HG03045 (cell line): Measurements from ENCODE around the gene CCDC102B.
"Not testable (repeated sequence)": the region's sequence is repeated elsewhere in the genome, so short reads cannot be mapped to it uniquely, and the experiment has no call there.

Experiments used
- ATAC-seq: cut with Tn5 transposase; IDR thresholded peaks from one replicate; pipeline ENCODE4 v1.9.1; 2021; ENCODE audit warnings: mild to moderate bottlenecking, moderate library complexity; ENCODE audit not compliant: unreplicated experiment

Gene CCDC102B

GRCh38 chr18:68826121-68826520, 28.2 kb downstream of the CCDC102B start:
- ATAC-seq = no peak

DNA sequence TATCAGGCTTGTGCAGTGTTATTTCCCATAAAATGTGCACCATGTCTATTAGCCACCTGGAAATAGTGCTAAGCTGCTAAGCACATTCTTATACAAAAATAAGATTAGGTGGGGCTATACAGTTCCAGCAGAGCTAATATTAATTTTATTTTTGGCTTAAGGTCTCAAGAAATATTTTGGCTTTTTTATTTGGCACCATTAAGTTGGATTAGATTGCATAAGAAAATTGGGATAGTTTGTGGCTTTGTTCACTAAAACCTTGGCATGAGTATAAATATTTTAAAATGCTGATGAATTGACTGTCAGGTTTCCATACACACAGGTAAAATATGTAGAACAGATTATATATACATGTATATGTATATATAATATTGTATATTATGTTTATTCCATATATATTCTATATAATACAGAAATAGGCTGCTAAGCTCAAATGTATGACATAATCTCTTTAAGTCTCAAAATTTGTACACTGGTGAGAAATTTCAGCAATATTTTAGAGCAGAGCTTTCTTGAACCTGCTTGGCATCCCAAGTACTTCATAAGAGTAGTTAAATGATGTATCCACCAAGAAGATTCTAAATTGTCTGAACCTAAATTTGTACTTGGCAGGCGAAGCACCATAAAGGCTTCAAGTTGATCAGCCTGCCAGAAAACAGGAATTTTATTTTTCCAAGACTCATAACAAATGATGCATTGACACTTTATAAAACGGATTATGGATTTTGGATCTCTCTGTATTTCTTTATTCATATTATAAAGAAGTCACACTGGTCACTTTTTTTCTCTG, 32.6 kb downstream of the CCDC102B start:
- ATAC-seq = no peak

GRCh38 chr18:68833756-68834155, 35.9 kb downstream of the CCDC102B start:
- ATAC-seq = no peak

- ATAC-seq = no peak
These were observed 40.0 kb downstream of the CCDC102B start for GRCh38 chr18:68837665-68838451.

GRCh38 chr18:68839701-68840100, 41.8 kb downstream of the CCDC102B start:
- ATAC-seq = no peak

GRCh38 chr18:68840554-68841263, 42.8 kb downstream of the CCDC102B start:
- no peak for ATAC-seq

DNA sequence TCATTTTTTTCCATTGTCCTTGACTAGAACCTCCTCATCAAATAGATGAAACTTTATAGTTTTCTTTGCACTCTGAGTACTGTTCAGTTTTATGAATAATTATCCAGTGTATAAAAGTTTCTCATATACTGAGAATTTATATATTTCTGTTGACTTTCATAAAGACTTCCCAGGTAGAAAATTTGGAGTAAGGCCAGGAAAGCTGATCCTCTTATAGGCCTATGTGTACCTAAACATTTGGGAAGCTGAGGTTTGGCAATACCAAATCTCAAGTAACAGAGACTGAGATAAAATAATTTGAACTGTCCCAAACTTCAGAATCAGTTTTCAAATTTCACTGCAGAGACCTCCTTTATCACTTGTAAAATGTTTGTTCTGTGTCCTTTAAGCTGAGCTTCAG, 43.4 kb downstream of the CCDC102B start:
- no peak for ATAC-seq

DNA sequence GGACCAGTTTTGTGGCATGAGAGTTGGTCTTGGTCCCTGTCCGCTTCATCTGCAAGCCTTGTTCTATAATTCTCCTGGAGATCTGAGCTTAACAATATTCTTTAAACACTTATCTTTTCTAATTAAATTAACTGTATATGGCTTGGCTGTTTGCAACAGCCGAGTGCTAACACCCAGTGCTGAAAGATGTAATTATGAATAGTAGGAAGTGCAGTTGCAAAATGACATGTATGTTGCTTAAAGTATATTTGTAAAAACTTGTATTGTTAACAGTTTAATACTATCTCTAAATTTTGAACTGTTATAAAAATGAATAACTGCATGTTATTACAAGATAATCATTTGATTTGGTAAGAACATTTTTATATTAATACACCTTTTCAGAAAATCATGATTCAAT, 45.1 kb downstream of the CCDC102B start:
- ATAC-seq = no peak

- no peak for ATAC-seq
These were observed 45.7 kb downstream of the CCDC102B start for GRCh38 chr18:68843473-68844089.

DNA sequence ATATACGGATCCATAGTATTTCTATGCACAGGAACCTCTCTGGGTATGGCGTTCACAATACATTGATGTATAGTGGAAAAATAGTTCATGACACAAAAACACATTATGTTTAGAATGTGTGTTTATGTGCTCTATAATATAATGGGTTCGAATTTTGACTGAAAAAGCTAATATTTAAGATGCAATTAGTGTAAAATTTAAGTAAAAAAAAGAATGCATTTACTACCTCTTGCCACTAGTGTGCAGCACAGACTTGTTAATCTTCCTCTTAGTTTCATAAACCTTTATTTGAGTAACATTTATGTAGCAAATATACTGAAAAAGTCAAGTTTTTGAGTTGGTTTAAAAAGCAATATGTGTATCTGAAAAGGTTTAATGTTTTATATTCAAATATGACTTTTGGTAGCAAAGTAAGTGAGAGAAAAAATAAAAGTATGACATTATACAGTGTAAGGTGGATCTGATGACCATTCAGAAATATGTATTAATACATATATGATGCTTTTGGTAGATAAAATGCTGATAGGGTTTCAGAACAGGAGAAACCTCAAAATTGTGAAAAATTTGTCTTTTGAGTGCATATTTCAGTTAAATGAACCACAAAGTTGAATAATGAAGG, 49.4 kb downstream of the CCDC102B start:
- no peak for ATAC-seq

DNA sequence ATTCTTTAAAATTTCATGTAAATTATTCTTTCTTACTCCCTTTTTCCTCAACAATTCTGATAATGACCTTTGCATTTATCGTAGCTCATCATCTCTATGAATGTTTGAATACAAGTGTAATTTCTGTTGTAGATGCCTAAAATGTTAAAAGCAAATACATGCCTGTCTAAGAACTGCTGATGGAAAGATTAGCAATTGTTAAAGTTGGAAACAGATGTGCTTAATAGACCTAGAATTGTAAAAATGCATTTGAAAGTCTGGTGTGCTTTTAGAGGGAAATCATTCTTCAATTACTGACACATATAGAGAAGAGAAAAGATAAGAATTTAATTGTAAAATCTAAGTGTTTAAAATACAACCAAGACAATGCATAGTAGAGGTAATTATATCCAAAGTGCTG, 50.4 kb downstream of the CCDC102B start:
- no peak for ATAC-seq

DNA sequence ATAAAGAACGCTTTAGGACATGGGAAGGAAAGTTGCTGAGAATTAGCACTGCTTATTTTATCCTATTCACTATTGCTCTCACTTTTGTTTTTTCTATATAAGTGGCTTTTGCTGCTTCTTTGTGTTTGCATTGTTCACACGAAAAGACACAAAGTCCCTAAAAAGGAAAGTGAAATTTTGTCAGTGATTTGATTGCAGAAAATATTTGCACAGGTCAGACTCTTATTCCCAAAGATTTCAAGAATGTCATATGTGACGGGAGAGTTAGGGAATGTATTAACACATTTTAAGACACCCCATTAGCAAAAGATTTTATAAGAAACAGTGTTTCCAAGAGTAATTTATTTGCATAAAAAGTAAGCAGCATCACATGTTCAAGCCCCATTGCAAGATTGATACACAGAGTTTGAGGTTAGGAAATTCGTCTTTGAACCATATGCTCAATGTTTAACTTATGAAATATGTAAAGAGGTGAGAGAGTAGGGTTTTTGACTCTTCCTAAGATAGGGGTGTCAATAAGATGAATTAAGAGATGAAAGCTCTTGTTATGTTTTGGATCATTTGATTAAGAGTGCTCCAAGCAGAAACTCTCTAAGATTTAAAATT, 57.0 kb downstream of the CCDC102B start:
- ATAC-seq = no peak

DNA sequence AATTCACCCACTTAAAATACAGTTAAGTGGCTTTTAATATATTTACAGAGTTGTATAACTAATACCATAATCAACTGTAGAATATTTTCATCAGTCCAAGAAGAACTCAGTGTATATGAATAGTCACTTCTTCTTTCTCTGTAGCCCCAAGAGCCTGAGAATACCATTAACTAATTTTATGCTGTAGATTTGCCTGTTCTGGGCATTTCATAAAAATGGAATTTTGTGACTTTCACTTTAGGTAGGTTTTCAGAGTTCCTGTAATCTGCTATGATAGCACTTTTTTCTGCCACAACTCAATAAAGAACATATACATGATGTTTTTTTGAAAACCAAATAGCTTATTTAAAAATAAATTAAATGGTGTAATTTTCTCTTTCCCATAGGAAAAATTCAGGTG, 57.6 kb downstream of the CCDC102B start:
- ATAC-seq = no peak

DNA sequence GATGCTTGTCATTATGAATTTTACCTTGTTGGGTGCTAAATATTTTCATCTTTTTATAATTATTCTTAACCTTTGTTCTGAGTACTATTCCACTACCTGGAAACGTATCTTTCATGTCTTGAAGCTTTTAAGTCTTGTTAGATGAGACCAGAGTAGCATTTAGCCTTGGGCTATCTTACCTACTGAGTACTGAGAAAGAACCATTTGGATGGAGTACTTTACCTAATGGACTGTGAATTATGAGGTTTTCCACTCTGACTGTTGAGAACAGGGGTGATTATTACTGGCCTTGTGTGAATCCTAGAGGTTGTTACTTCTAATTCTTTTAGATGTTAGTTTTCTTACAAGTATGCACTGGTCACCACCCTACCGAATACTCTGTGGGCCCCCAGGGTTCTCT, 63.5 kb downstream of the CCDC102B start:
- ATAC-seq = no peak

GRCh38 chr18:68865021-68865420, 67.1 kb downstream of the CCDC102B start:
- no peak for ATAC-seq

GRCh38 chr18:68865503-68865902, 67.6 kb downstream of the CCDC102B start:
- ATAC-seq = no peak

DNA sequence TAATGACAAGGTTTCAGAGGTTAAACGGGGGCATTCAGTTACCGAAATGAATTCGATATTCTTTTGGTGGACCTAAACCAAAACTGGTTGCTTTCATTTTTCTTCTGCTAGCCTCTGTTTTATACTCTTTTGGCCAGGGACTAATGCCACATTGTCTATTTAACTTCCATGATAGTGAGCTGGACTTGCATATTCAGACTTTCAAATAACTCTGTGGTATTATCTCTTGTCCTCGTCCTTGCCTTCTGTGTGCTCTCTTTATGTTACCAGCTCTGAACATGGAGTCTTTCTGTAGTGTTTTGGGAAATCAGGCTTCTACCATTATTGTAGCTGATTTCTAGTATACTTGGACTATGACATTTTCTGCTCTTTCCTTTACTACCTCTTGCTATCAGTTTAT, 75.1 kb downstream of the CCDC102B start:
- ATAC-seq = no peak

GRCh38 chr18:68874361-68874760, 76.5 kb downstream of the CCDC102B start:
- ATAC-seq = no peak

DNA sequence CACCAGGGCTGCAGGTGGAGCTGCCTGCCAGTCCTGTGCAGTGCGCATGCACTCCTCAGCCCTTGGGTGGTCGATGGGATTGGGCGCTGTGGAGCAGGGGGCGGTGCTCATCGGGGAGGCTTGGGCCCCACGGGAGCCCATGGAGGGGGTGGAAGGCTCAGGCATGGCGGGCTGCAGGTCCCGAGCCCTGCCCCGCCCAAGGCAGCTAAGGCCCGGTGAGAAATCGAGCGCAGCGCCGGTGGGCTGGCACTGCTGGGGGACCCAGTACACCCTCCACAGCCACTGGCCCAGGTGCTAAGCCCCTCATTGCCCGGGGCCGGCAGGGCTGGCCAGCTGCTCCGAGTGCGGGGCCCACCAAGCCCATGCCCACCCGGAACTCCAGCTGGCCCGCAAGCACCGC, 82.1 kb downstream of the CCDC102B start:
- ATAC-seq = not testable (repeated sequence)

- ATAC-seq = no peak
These were observed 89.5 kb downstream of the CCDC102B start for GRCh38 chr18:68887410-68887809.
